NB4 (cell line): ENCODE results near the gene CD96.

ENCODE experiments used
- POLR2A ChIP-seq: IDR thresholded peaks from 2 replicates; pipeline ENCODE4 v1.6.1; 2011; ENCODE audit warnings: mild to moderate bottlenecking; ENCODE audit not compliant: insufficient read length; ENCODE audit errors: extremely low read depth
- TF ChIP-seq, protein P1 (sequence below): IDR thresholded peaks from one replicate; pipeline ENCODE4 v1.5.1; 2012; ENCODE audit warnings: low read depth, low read length

DNA sequence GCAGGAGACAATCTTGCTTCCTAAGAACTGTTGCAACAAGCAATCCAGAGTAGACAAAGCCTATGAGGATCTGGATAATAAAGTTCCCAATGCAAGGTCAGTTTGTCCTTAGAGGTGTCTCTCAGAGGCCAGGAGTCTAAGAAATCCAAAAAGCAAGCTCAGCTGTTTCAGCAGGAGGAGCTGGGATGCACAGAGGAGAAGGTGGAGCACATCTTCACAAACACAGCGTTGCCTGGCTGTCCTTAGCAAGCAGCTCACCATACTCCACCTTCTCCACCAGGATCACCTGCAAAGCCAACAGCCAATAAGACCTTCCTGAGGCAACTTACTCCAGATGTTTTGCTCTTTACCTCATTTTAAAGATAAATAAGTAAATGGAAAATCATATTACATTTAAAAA lies 52.8 kb downstream of the CD96 start:
- TF ChIP-seq, protein P1, sequence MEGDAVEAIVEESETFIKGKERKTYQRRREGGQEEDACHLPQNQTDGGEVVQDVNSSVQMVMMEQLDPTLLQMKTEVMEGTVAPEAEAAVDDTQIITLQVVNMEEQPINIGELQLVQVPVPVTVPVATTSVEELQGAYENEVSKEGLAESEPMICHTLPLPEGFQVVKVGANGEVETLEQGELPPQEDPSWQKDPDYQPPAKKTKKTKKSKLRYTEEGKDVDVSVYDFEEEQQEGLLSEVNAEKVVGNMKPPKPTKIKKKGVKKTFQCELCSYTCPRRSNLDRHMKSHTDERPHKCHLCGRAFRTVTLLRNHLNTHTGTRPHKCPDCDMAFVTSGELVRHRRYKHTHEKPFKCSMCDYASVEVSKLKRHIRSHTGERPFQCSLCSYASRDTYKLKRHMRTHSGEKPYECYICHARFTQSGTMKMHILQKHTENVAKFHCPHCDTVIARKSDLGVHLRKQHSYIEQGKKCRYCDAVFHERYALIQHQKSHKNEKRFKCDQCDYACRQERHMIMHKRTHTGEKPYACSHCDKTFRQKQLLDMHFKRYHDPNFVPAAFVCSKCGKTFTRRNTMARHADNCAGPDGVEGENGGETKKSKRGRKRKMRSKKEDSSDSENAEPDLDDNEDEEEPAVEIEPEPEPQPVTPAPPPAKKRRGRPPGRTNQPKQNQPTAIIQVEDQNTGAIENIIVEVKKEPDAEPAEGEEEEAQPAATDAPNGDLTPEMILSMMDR, result no peak
- no peak for TF ChIP-seq POLR2A
